NCI-H748 treated with DMSO at 0.1 percent for 48 hours (cell line): ENCODE measurements around the gene RAB6B.

Experiments
- DNase-seq: peaks from one replicate; lab custom pipeline; 2025; lab: John Stamatoyannopoulos, UW

Gene RAB6B

GRCh38 chr3:133835961-133836360 is 59.7 kb downstream of the RAB6B start:
- no peak for DNase-seq

GRCh38 chr3:133835418-133835743 is 60.3 kb downstream of the RAB6B start:
- no peak for DNase-seq

- no peak for DNase-seq
These were observed 60.9 kb downstream of the RAB6B start for GRCh38 chr3:133834621-133835417.

- no peak for DNase-seq
These were observed 61.6 kb downstream of the RAB6B start for GRCh38 chr3:133833880-133834620.

GRCh38 chr3:133833267-133833666 is 62.4 kb downstream of the RAB6B start:
- no peak for DNase-seq

GRCh38 chr3:133832802-133833144 is 62.9 kb downstream of the RAB6B start:
- no peak for DNase-seq

- DNase-seq, result no peak
These were observed 63.5 kb downstream of the RAB6B start for GRCh38 chr3:133831966-133832801.

GRCh38 chr3:133830071-133830470 is 65.6 kb downstream of the RAB6B start:
- DNase-seq, result no peak

- DNase-seq, result no peak
These were observed 66.4 kb downstream of the RAB6B start for GRCh38 chr3:133829310-133829707.

- DNase-seq, result no peak
These were observed 66.9 kb downstream of the RAB6B start for GRCh38 chr3:133828576-133829309.

- no peak for DNase-seq
These were observed 68.0 kb downstream of the RAB6B start for GRCh38 chr3:133827684-133828083.

GRCh38 chr3:133827136-133827535 is 68.5 kb downstream of the RAB6B start:
- no peak for DNase-seq

GRCh38 chr3:133825969-133826727 is 69.5 kb downstream of the RAB6B start:
- no peak for DNase-seq

GRCh38 chr3:133824961-133825485 is 70.7 kb downstream of the RAB6B start:
- DNase-seq, result no peak

- no peak for DNase-seq
These were observed 73.7 kb downstream of the RAB6B start for GRCh38 chr3:133821767-133822638.

GRCh38 chr3:133820889-133821675 is 74.6 kb downstream of the RAB6B start:
- no peak for DNase-seq

- no peak for DNase-seq
These were observed 75.6 kb downstream of the RAB6B start for GRCh38 chr3:133820129-133820528.

- no peak for DNase-seq
These were observed 80.3 kb downstream of the RAB6B start for GRCh38 chr3:133815386-133815785.

- DNase-seq, result no peak
These were observed 82.8 kb downstream of the RAB6B start for GRCh38 chr3:133812872-133813271.
